HG03064 (cell line): Measurements from ENCODE around the gene PRKCSH.
"Not testable (repeated sequence)": the region's sequence is repeated elsewhere in the genome, so short reads cannot be mapped to it uniquely, and the experiment has no call there.

Source experiments
- ATAC-seq: cut with Tn5 transposase; IDR thresholded peaks from one replicate; pipeline ENCODE4 v1.9.1; 2021; ENCODE audit warnings: low read depth; ENCODE audit not compliant: unreplicated experiment

Gene PRKCSH

GRCh38 chr19:11418549-11419506 is 16.6 kb upstream of the PRKCSH start, which contains the start of gene RGL3:
Gene RGL3, minus strand, starts transcription at chr19:11419314. Its CDS starts 36 bp downstream, at chr19:11419278.
- no peak for ATAC-seq

GRCh38 chr19:11420429-11421370 is 14.7 kb upstream of the PRKCSH start:
- ATAC-seq = no peak

GRCh38 chr19:11421371-11422098 is 13.9 kb upstream of the PRKCSH start:
- ATAC-seq = no peak

- ATAC-seq = peak; percentile 64
Measured at GRCh38 chr19:11422163-11423065, 13.0 kb upstream of the PRKCSH start.

- ATAC-seq = no peak
Measured at GRCh38 chr19:11423164-11423790, 12.2 kb upstream of the PRKCSH start.

- ATAC-seq = no peak
Measured at GRCh38 chr19:11423791-11424181, 11.6 kb upstream of the PRKCSH start.

- ATAC-seq = no peak
Measured at GRCh38 chr19:11425719-11426457, 9.5 kb upstream of the PRKCSH start.

GRCh38 chr19:11426656-11427055 is 8.8 kb upstream of the PRKCSH start:
- no peak for ATAC-seq

GRCh38 chr19:11433526-11433925 is 1.9 kb upstream of the PRKCSH start:
- not testable (repeated sequence) for ATAC-seq

- no peak for ATAC-seq
Measured at GRCh38 chr19:11434703-11435056, 755 bp upstream of the PRKCSH start.

GRCh38 chr19:11435833-11436313 is 438 bp downstream of the PRKCSH start:
- no peak for ATAC-seq

GRCh38 chr19:11437955-11438354 is 2.5 kb downstream of the PRKCSH start:
- ATAC-seq = no peak

- ATAC-seq = no peak
Measured at GRCh38 chr19:11444059-11444458, 8.6 kb downstream of the PRKCSH start.

GRCh38 chr19:11445141-11445540 is 9.7 kb downstream of the PRKCSH start:
- ATAC-seq = no peak

- no peak for ATAC-seq
Measured at GRCh38 chr19:11446271-11446651, 10.8 kb downstream of the PRKCSH start.

GRCh38 chr19:11446652-11447301 is 11.3 kb downstream of the PRKCSH start:
- no peak for ATAC-seq

GRCh38 chr19:11447347-11448262 is 12.2 kb downstream of the PRKCSH start:
- no peak for ATAC-seq
